Measurements from ENCODE around the gene ITPRIPL2. TPM values are rescaled to one million over a fixed set of nuclear protein-coding genes. Genes with fewer than 3 reads are reported as not detected.

The ITPRIPL2 gene
- total and polyA plus RNA-seq, 10 donors: 2.2 to 41.5 (median 24.9) TPM

DNA sequence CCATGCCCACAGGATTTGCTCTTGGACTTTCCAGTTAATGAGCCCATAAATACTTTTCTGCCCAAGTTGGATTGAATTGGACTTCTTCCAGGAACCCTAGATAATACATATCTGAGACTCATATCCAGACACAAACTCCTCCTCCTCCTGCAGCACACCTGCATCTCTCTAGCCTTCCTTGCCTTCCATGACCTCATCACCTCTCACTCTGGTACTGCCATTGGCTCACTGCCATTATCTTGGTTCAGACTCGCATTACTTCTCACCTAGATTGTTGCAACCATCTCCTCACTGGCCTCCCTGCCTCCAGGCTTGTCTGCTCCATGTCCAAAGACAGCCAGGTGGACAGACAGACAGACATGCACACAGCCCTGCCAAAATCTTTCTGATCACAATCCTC is 49.5 kb downstream of the ITPRIPL2 start:
- no peak for TF ChIP-seq POLR2A (IDR thresholded peaks at IDR 0.05)
- TF ChIP-seq, protein P1, sequence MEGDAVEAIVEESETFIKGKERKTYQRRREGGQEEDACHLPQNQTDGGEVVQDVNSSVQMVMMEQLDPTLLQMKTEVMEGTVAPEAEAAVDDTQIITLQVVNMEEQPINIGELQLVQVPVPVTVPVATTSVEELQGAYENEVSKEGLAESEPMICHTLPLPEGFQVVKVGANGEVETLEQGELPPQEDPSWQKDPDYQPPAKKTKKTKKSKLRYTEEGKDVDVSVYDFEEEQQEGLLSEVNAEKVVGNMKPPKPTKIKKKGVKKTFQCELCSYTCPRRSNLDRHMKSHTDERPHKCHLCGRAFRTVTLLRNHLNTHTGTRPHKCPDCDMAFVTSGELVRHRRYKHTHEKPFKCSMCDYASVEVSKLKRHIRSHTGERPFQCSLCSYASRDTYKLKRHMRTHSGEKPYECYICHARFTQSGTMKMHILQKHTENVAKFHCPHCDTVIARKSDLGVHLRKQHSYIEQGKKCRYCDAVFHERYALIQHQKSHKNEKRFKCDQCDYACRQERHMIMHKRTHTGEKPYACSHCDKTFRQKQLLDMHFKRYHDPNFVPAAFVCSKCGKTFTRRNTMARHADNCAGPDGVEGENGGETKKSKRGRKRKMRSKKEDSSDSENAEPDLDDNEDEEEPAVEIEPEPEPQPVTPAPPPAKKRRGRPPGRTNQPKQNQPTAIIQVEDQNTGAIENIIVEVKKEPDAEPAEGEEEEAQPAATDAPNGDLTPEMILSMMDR (IDR thresholded peaks at IDR 0.05 in 8 of 11, conservative IDR thresholded peaks at IDR 0.05 in 3 of 11): no peak
- no peak for TF ChIP-seq POLR2AphosphoS5 (IDR thresholded peaks at IDR 0.05)
- Histone ChIP-seq H3K27ac (no peak overlapping the region), H3K9me3 (peaks cover 0 to 6% (median 0%) of the 10 kb centered on the region in 8 donors), H3K27me3 (replicated peaks in 1 of 7) (peaks cover 0 to 25% (median 16%) of the 10 kb centered on the region in 7 donors), H3K4me1 (peaks cover 0 to 13% (median 10%) of the 10 kb centered on the region in 6 donors), H3K4me3 (no peak overlapping the region), H3K36me3 (no peaks in the 10 kb centered on the region)
- WGBS, 5 donors: 82 to 96% (median 90%) methylated on average over 1 of the region's 1 CpG
- intact Hi-C loops (cut with DNase I; ENCODE audit: low total_unique reads): no loop called here
- no peak for DNase-seq

DNA sequence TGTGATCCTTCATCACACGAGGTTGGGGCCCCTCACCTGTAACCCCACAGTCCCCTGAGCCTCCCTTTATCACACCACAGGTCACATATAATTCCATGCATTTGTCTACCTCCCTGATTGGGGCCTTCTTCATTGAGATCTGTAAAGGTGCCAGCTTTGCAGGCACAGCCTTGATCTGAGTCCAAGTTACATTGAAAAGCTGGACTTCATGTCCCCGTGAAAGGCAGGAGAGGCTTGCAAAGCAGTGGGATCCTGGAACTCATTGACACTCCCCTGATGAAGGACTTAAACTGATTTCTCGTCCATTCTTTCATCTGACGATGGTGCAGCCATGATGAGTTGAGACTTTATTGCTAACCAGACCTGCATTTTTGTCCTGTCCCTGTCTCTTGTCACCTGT is 50.5 kb downstream of the ITPRIPL2 start:
- Histone ChIP-seq H3K4me1 (peaks cover 0 to 23% (median 20%) of the 10 kb centered on the region in 6 donors), H3K36me3 (no peaks in the 10 kb centered on the region), H3K27me3 (replicated peaks in 1 of 7) (peaks cover 0 to 36% (median 26%) of the 10 kb centered on the region in 7 donors), H3K9me3 (peaks cover 0 to 6% (median 0%) of the 10 kb centered on the region in 8 donors), H3K4me3 (no peak overlapping the region), H3K27ac (no peak overlapping the region)
- intact Hi-C loops (cut with DNase I; ENCODE audit: low total_unique reads): no loop called here
- WGBS, 5 donors: 73 to 87% (median 76%) methylated on average over 4 of the region's 4 CpGs
- TF ChIP-seq, protein P1 (IDR thresholded peaks at IDR 0.05 in 8 of 11, conservative IDR thresholded peaks at IDR 0.05 in 3 of 11): no peak
- no peak for TF ChIP-seq POLR2A (IDR thresholded peaks at IDR 0.05)
- TF ChIP-seq POLR2AphosphoS5 (IDR thresholded peaks at IDR 0.05): no peak
- no peak for DNase-seq

DNA sequence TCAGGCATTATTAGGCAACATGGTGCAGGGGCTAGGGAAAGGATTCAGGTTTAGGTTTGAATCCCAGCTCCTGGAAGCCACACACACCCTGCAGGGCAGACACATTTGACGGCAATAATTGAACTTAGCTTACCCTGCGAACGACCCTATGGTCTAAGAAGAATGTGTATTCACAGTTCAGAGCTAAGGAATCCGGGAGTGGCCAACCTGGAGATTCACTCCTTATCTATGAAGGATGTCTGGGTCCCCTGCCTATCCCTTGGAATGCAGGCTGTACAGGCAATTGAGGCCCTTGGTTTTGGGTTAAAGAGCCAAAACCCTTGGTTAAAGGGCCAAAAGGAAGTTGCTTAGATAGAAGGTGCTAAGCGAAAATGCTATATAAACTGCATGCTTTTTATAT is 51.3 kb downstream of the ITPRIPL2 start:
- intact Hi-C loops (cut with DNase I; ENCODE audit: low total_unique reads): no loop called here
- TF ChIP-seq, protein P1 (IDR thresholded peaks at IDR 0.05 in 8 of 11, conservative IDR thresholded peaks at IDR 0.05 in 3 of 11): no peak
- TF ChIP-seq POLR2A (IDR thresholded peaks at IDR 0.05): no peak
- TF ChIP-seq POLR2AphosphoS5 (IDR thresholded peaks at IDR 0.05): no peak
- H3K27ac ChIP-seq: no peak overlapping the region

DNA sequence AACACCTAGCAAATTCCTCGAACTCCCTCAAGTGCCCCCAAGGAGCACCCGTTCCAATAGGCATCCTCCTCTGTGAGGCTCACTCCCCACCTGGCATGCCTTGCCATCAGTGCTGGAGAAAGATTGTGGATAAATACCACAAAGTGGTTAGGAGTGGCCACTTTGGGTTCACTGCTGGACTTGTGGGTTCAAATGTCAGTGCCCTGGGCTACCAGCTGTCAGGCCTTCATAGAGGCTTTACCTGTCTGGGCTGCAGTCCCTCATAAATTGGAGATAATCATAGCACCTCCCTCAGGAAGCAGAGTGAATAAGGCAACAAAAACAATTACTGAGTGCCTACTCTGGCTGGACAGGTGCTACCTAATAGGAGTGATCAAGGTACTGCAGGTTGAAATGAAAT is 52.7 kb downstream of the ITPRIPL2 start:
- Histone ChIP-seq H3K36me3 (no peaks in the 10 kb centered on the region), H3K27ac (no peak overlapping the region), H3K9me3 (peaks cover 0 to 6% (median 0%) of the 10 kb centered on the region in 8 donors), H3K4me3 (no peak overlapping the region), H3K27me3 (replicated peaks in 1 of 7) (peaks cover 0 to 51% (median 26%) of the 10 kb centered on the region in 7 donors), H3K4me1 (peaks cover 0 to 28% (median 20%) of the 10 kb centered on the region in 6 donors)
- TF ChIP-seq POLR2AphosphoS5 (IDR thresholded peaks at IDR 0.05) (no peak), POLR2A (IDR thresholded peaks at IDR 0.05) (no peak)
- TF ChIP-seq, protein P1 (IDR thresholded peaks at IDR 0.05 in 8 of 11, conservative IDR thresholded peaks at IDR 0.05 in 3 of 11): no peak
- no peak for DNase-seq
- intact Hi-C loops (cut with DNase I; ENCODE audit: low total_unique reads): no loop called here
- WGBS, 5 donors: 77 to 87% (median 80%) methylated on average over 2 of the region's 2 CpGs

More for the DNA sequence above, 51.3 kb downstream of the ITPRIPL2 start:
- Histone ChIP-seq H3K4me1 (peaks cover 0 to 28% (median 20%) of the 10 kb centered on the region in 6 donors), H3K36me3 (no peaks in the 10 kb centered on the region), H3K27me3 (replicated peaks in 1 of 7) (peaks cover 0 to 44% (median 26%) of the 10 kb centered on the region in 7 donors), H3K4me3 (no peak overlapping the region), H3K9me3 (peaks cover 0 to 6% (median 0%) of the 10 kb centered on the region in 8 donors)
- WGBS, 5 donors: 81 to 91% (median 83%) methylated on average over 5 of the region's 5 CpGs
- no peak for DNase-seq

All from spleen (tissue), 11 donors.